Astrocyte (in vitro differentiated cells and primary cell): ENCODE data around the gene CASP12. TPM values are rescaled to one million over a fixed set of nuclear protein-coding genes. Genes with fewer than 3 reads are reported as not detected.

ENCODE experiments used
- DNase-seq: peaks from one replicate; pipeline ENCODE4 v3.0.0-alpha.2; 2010; ENCODE audit warnings: low read depth
- FAIRE-seq: peaks from 2 replicates; lab custom pipeline; 2011; peaks lifted over from hg19 to GRCh38; lab: Jason Lieb, UNC
- H2AFZ ChIP-seq: 2 replicates; pipeline ENCODE4 v1.6.0; 2012; ENCODE audit warnings: low read depth, low read length, inconsistent platforms
- H3K27ac ChIP-seq: 2 replicates; pipeline ENCODE4 v1.5.1; 2011; ENCODE audit warnings: low read depth, low read length, inconsistent platforms
- H3K27me3 ChIP-seq: 2 replicates; pipeline ENCODE4 v1.6.0; 2011; ENCODE audit warnings: low read length, inconsistent platforms; ENCODE audit not compliant: insufficient read depth
- H3K36me3 ChIP-seq: 2 replicates; pipeline ENCODE4 v1.5.1; 2011; ENCODE audit warnings: low read length, inconsistent platforms; ENCODE audit not compliant: insufficient read depth
- H3K4me1 ChIP-seq: 2 replicates; pipeline ENCODE4 v1.5.1; 2011; ENCODE audit warnings: low read length, inconsistent platforms; ENCODE audit not compliant: insufficient read depth
- H3K4me2 ChIP-seq: 2 replicates; pipeline ENCODE4 v1.6.0; 2012; ENCODE audit warnings: low read length, inconsistent platforms
- H3K4me3 ChIP-seq: 2 replicates; pipeline ENCODE4 v1.5.1; 2011; ENCODE audit warnings: low read depth, mild to moderate bottlenecking, low read length, inconsistent platforms; ENCODE audit not compliant: insufficient read depth
- H3K79me2 ChIP-seq: 2 replicates; pipeline ENCODE4 v1.6.0; 2012; ENCODE audit warnings: mild to moderate bottlenecking, low read length, inconsistent platforms; ENCODE audit not compliant: insufficient read depth
- H3K9ac ChIP-seq: 2 replicates; pipeline ENCODE4 v1.6.0; 2012; ENCODE audit warnings: mild to moderate bottlenecking, low read length, inconsistent platforms
- H3K9me3 ChIP-seq: 2 replicates; pipeline ENCODE4 v1.5.1; 2012; ENCODE audit warnings: low read depth, mild to moderate bottlenecking, low read length, inconsistent platforms; ENCODE audit not compliant: insufficient read depth
- H4K20me1 ChIP-seq: 2 replicates; pipeline ENCODE4 v1.6.0; 2012; ENCODE audit warnings: low read length, inconsistent platforms; ENCODE audit not compliant: insufficient read depth
- H3K27ac Mint-ChIP-seq: one replicate; pipeline ENCODE4 v1.8.0; 2021; ENCODE audit warnings: mild to moderate bottlenecking, mixed read lengths; ENCODE audit not compliant: unreplicated experiment
- H3K27me3 Mint-ChIP-seq: one replicate; pipeline ENCODE4 v1.8.0; 2021; ENCODE audit warnings: low read depth, mixed read lengths; ENCODE audit not compliant: unreplicated experiment
- H3K36me3 Mint-ChIP-seq: one replicate; pipeline ENCODE4 v1.8.0; 2021; ENCODE audit warnings: low read depth, mixed read lengths; ENCODE audit not compliant: unreplicated experiment
- H3K4me1 Mint-ChIP-seq: one replicate; pipeline ENCODE4 v1.8.0; 2021; ENCODE audit warnings: low read depth, mixed read lengths; ENCODE audit not compliant: unreplicated experiment
- H3K4me3 Mint-ChIP-seq: one replicate; pipeline ENCODE4 v1.8.0; 2021; ENCODE audit warnings: mild to moderate bottlenecking, moderate library complexity, mixed read lengths; ENCODE audit not compliant: unreplicated experiment
- H3K9me3 Mint-ChIP-seq: one replicate; pipeline ENCODE4 v1.8.0; 2021; ENCODE audit warnings: mild to moderate bottlenecking, mixed read lengths; ENCODE audit not compliant: unreplicated experiment
- CTCF ChIP-seq: IDR thresholded peaks from 2 replicates; pipeline ENCODE4 v1.5.1; 2011; ENCODE audit warnings: low read depth, mild to moderate bottlenecking, inconsistent platforms, low read length, moderate library complexity; ENCODE audit not compliant: insufficient read depth
- EZH2 ChIP-seq: IDR thresholded peaks from 2 replicates; pipeline ENCODE4 v1.6.1; 2012; ENCODE audit warnings: mild to moderate bottlenecking, low read length, inconsistent platforms; ENCODE audit not compliant: insufficient read depth
- total RNA-seq: library from RNA; stranded (reverse); gene quantifications from 2 replicates; pipeline ENCODE4 v1.2.1, GENCODE V29; 2021

CASP12 gene
- total RNA-seq, 1 donor from 2014 or later, result not detected

- Histone ChIP-seq H3K9ac (no peak overlapping the region), H3K27me3 (no peaks in the 10 kb centered on the region), H3K9me3 (no peaks in the 10 kb centered on the region), H3K79me2 (no peaks in the 10 kb centered on the region), H2AFZ (no peak overlapping the region), H3K4me3 (no peak overlapping the region), H4K20me1 (no peaks in the 10 kb centered on the region), H3K4me1 (no peaks in the 10 kb centered on the region), H3K4me2 (no peak overlapping the region), H3K27ac (no peak overlapping the region), H3K36me3 (no peaks in the 10 kb centered on the region)
- Mint-ChIP-seq H3K27me3 (no peaks in the 10 kb centered on the region), H3K27ac (no peak overlapping the region), H3K9me3 (peaks cover 2% of the 10 kb centered on the region), H3K4me1 (no peaks in the 10 kb centered on the region), H3K4me3 (no peak overlapping the region), H3K36me3 (no peaks in the 10 kb centered on the region)
- DNase-seq, result peak; percentile 49
- FAIRE-seq, result no peak
- TF ChIP-seq CTCF (no peak), EZH2 (no peak)
Measured at GRCh38 chr11:104876324-104876723, 21.9 kb downstream of the CASP12 start.

- H3K36me3 Mint-ChIP-seq, result no peaks in the 10 kb centered on the region
- H3K27ac ChIP-seq, result no peak overlapping the region
- peaks cover 4% of the 10 kb centered on the region for H3K4me1 ChIP-seq
- no peaks in the 10 kb centered on the region for H3K36me3 ChIP-seq
- no peak overlapping the region for H3K4me3 Mint-ChIP-seq
- FAIRE-seq (no peak), DNase-seq (no peak)
- no peak overlapping the region for H2AFZ ChIP-seq
- H3K9ac ChIP-seq, result no peak overlapping the region
- H3K9me3 ChIP-seq, result no peaks in the 10 kb centered on the region
- H3K4me1 Mint-ChIP-seq, result peaks cover 7% of the 10 kb centered on the region
- TF ChIP-seq CTCF, result no peak
- no peak for TF ChIP-seq EZH2
- no peaks in the 10 kb centered on the region for H3K27me3 ChIP-seq
- no peaks in the 10 kb centered on the region for H3K79me2 ChIP-seq
- H3K4me3 ChIP-seq, result no peak overlapping the region
- no peak overlapping the region for H3K27ac Mint-ChIP-seq
- H3K27me3 Mint-ChIP-seq, result no peaks in the 10 kb centered on the region
- H4K20me1 ChIP-seq, result no peaks in the 10 kb centered on the region
- no peak overlapping the region for H3K4me2 ChIP-seq
- peaks cover 2% of the 10 kb centered on the region for H3K9me3 Mint-ChIP-seq
Measured at GRCh38 chr11:104873252-104873651, 25.0 kb downstream of the CASP12 start.

GRCh38 chr11:104872393-104872792 is 25.9 kb downstream of the CASP12 start:
- no peak for TF ChIP-seq CTCF
- no peak for TF ChIP-seq EZH2
- H3K4me3 ChIP-seq, result no peak overlapping the region
- no peaks in the 10 kb centered on the region for H3K27me3 ChIP-seq
- peaks cover 4% of the 10 kb centered on the region for H3K4me1 ChIP-seq
- no peaks in the 10 kb centered on the region for H3K36me3 ChIP-seq
- Mint-ChIP-seq H3K4me1 (peaks cover 7% of the 10 kb centered on the region), H3K27me3 (no peaks in the 10 kb centered on the region), H3K27ac (no peak overlapping the region), H3K36me3 (no peaks in the 10 kb centered on the region), H3K9me3 (peaks cover 2% of the 10 kb centered on the region), H3K4me3 (no peak overlapping the region)
- no peak overlapping the region for H3K4me2 ChIP-seq
- FAIRE-seq, result no peak
- H3K9me3 ChIP-seq, result no peaks in the 10 kb centered on the region
- no peaks in the 10 kb centered on the region for H3K79me2 ChIP-seq
- no peak overlapping the region for H3K9ac ChIP-seq
- H4K20me1 ChIP-seq, result no peaks in the 10 kb centered on the region
- H2AFZ ChIP-seq, result no peak overlapping the region
- no peak overlapping the region for H3K27ac ChIP-seq
- DNase-seq, result no peak
